D721Med (cell line): Measurements from ENCODE around the gene ATP6V1F.

Experiments used
- DNase-seq: peaks from one replicate; pipeline ENCODE4 v3.0.0; 2011; ENCODE audit warnings: low spot score; ENCODE audit not compliant: insufficient read length
- FAIRE-seq: peaks from 2 replicates; lab custom pipeline; 2011; peaks lifted over from hg19 to GRCh38; lab: Jason Lieb, UNC
- TF ChIP-seq, protein P1 (sequence below): IDR thresholded peaks from 2 replicates; pipeline ENCODE4 v1.5.1; 2012; ENCODE audit warnings: mild to moderate bottlenecking, control low read depth; ENCODE audit not compliant: insufficient read depth; ENCODE audit errors: missing control alignments

Gene ATP6V1F

DNA sequence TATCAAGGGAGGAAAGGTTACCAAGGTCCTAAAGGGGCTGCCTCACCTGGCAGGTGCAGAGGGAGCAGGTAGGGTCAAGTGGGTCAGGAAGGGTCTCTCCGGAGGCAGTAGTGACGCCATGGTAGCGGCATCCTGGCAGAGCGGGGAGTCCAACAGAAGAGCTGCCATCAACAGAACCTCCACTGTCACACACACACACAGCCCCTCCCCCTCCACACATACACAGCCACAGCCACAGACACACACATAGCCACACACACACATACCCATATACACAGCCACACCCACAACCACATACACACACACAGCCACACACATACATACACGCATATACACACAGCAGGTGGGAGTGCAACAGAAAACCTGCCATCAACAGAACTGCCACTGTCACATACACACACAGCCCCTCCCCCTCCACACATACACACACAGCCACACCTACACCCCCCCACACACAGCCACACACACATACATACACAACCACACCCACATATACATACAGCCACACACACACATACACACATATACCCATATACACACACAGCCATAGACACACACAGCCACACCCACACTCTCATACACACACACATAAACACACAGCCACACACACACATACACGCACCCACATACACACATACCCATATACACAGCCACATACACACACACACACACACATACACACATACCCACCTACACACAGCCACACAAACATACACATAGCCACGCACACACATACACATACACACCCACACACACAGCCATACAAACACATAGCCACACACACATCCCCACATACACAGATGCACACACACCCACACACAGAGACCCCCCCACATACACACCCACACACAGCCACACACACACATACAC, 24.7 kb downstream of the ATP6V1F start:
- TF ChIP-seq, protein P1, sequence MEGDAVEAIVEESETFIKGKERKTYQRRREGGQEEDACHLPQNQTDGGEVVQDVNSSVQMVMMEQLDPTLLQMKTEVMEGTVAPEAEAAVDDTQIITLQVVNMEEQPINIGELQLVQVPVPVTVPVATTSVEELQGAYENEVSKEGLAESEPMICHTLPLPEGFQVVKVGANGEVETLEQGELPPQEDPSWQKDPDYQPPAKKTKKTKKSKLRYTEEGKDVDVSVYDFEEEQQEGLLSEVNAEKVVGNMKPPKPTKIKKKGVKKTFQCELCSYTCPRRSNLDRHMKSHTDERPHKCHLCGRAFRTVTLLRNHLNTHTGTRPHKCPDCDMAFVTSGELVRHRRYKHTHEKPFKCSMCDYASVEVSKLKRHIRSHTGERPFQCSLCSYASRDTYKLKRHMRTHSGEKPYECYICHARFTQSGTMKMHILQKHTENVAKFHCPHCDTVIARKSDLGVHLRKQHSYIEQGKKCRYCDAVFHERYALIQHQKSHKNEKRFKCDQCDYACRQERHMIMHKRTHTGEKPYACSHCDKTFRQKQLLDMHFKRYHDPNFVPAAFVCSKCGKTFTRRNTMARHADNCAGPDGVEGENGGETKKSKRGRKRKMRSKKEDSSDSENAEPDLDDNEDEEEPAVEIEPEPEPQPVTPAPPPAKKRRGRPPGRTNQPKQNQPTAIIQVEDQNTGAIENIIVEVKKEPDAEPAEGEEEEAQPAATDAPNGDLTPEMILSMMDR: no peak
- no peak for DNase-seq
- no peak for FAIRE-seq

DNA sequence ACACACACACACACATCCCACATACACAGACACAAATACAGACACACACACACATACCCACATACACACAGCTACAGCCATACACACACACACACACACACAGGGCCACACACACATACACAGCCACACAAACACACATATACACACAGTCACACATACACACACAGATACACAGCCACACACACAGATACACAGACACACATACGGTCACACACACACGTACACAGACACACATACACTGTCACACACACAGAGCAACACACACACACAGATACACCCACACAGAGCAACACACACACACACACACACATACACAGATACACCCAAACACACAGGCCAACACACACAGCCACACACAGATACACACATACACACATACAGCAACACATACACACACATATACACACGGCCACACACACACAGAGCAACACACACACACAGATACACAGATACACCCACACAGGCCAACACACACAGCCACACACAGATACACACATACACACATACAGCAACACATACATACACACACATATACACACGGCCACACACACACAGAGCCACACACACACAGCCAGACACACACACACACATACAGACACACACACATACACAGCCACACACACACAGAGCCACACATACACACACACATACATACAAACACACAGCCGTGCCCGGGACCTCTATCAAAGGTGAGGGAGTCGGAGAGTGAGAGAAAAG, 25.5 kb downstream of the ATP6V1F start:
- no peak for FAIRE-seq

DNA sequence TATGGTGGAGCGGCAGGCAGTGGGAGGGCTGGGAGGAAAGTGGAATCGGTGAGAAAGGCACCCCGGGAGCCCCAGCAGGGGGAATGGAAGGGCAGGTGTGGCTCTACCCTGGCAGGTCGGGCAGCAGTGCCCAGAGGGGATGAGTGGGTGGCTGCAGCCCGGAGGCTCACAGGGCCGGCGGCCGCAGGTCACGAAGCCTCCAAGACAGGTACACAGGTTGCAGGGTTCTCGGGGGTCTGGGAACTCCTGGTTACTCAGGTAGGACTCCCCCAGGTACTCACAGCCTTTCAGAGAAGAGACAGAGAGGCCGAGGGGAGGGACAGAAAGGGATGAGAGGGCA, 26.1 kb downstream of the ATP6V1F start:
- TF ChIP-seq, protein P1: no peak
- DNase-seq (no peak), FAIRE-seq (no peak)

More for the DNA sequence above, 25.5 kb downstream of the ATP6V1F start:
- TF ChIP-seq, protein P1: no peak
- DNase-seq: no peak

DNA sequence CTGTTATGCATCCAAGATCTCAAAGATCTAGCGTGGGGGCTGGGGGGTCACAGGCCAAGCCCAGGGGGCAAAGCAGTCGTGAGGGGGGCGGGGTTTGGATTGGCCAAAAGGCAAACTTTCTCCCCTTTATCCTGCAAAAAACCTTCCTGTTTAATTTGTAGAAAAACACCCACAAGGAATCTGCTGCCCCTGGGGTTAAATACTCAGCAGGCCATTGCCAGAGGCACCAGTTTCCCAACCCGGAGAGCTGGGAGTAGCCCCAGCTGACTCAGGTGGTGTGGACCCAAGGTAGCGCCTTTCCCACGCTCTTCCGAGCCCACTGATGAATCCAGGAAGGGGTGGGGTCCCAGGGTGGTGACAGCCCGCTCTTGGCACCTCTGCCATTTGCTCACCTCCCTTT, 26.5 kb downstream of the ATP6V1F start:
- no peak for FAIRE-seq
- TF ChIP-seq, protein P1: no peak
- DNase-seq: no peak

DNA sequence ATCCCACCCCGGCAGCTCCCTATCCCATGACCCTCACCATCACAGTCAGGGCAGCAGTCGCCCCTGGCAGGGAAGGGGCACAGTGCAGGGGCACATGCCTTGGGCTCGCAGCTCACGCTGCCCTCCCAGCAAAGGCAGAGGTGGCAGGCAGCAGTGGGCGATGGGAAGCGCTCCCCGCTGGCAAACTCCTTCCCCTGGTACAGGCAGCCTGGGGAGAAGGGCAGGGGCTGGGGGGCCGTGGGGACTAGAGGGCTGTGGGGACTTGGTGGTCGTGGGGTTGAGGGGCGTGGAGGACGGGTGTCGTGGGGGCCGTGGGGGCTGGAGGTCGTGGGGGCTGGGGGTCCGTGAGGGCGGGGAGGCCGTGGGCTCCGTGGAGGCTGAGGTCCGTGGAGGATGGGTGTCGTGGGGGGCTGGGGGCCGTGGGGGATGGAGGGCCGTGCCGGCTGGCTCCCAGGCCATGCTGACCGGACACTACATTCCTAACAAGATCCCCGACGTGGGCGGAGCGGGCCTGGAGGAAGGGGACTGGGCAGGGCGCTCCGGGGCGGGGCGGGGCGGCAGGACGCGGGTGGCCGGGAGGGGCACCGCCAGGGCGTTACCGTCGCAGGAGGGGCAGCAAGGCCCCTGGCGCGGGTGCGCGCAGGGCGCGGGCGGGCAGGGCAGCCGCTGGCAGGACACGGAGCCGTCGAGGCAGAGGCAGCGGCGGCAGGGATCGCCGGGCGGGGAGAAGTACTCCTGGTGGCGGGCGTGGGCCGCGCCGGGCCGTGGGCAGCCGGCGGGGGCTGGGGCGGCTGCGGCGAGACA, 27.9 kb downstream of the ATP6V1F start:
- no peak for DNase-seq
- FAIRE-seq: no peak
- TF ChIP-seq, protein P1: no peak

DNA sequence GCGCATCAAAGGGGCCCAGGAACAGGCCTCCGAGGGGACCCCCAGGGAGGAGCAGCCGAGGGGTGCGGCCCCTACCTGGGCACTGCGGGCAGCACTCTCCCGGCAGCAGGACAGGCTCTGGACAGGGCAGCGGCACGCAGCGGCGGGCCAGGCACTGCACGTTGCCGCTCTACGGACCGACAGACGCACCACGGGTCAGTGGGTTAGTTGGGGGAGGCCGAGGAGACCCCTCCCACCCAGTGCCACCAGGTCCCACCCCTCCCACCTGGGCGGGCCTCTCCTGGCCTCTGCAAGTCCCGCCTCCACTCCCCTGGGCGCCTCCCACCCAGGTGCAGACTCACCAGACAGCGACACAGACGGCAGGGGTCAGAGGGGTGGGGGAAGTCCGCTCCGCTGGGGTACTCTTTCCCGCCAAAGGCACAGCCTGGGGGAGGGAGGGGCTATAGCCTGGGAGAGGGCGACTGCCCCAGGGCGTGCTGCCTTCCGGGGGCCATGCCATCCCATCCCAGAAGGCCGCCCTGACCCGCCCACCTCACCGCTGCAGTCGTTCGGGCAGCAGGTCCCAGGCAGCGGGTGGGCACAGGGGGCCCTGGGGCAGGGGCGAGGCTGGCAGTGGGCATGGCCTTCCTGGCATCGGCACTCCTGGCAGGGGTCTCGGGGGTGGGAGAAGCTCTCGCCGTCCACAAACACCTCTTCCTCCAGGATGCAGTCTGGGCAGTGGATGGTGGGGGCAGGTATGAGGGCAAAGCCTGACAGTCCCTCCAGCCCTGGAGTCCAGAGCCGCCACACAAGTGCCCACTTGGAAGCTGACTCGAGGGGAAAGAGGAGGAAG, 28.7 kb downstream of the ATP6V1F start:
- FAIRE-seq (no peak), DNase-seq (no peak)
- TF ChIP-seq, protein P1: no peak
